Mesenchymal stem cell (in vitro differentiated cells and primary cell): Measurements from ENCODE around the gene ZRANB3.
A peak's percentile ranks its signal among the peaks of the same experiment; 100 is the strongest.

Experiments used
- DNase-seq: peaks from one replicate; pipeline ENCODE4 v3.0.0-alpha.2; 2013
- H2AFZ ChIP-seq: one replicate; pipeline ENCODE4 v1.6.1; 2013; ENCODE audit warnings: low read depth, mild to moderate bottlenecking, control low read depth, inconsistent platforms, low read length, moderate library complexity
- H2AK5ac ChIP-seq: 2 replicates; pipeline ENCODE4 v1.6.1; 2013; ENCODE audit warnings: low read length, moderate library complexity, mild to moderate bottlenecking, inconsistent platforms; ENCODE audit not compliant: severe bottlenecking
- H2BK120ac ChIP-seq: one replicate; pipeline ENCODE4 v1.6.1; 2013; ENCODE audit warnings: low read depth, mild to moderate bottlenecking, inconsistent platforms, low read length, moderate library complexity
- H2BK12ac ChIP-seq, 2 experiments: one replicate each; pipeline ENCODE4 v1.6.1; 2013; ENCODE audit warnings: inconsistent platforms in 2 of 2, low read length in 2 of 2, mild to moderate bottlenecking in 2 of 2, moderate library complexity in 2 of 2, control low read depth in 1 of 2
- H2BK15ac ChIP-seq: one replicate; pipeline ENCODE4 v1.6.1; 2013; ENCODE audit warnings: mild to moderate bottlenecking, low read depth, inconsistent platforms; ENCODE audit not compliant: poor library complexity, severe bottlenecking
- H2BK5ac ChIP-seq: 2 replicates; pipeline ENCODE4 v1.6.1; 2013; ENCODE audit warnings: low read depth, mild to moderate bottlenecking, low read length, control low read depth, inconsistent platforms; ENCODE audit not compliant: poor library complexity, severe bottlenecking
- H3K14ac ChIP-seq, 2 experiments: one replicate each; pipeline ENCODE4 v1.6.1; 2013; ENCODE audit warnings: inconsistent platforms in 2 of 2, low read length in 2 of 2, control low read depth in 1 of 2, mild to moderate bottlenecking in 1 of 2, moderate library complexity in 1 of 2
- H3K18ac ChIP-seq, 2 experiments: one replicate each; pipeline ENCODE4 v1.6.1; 2013; ENCODE audit warnings: inconsistent platforms in 2 of 2, low read length in 2 of 2, control low read depth in 1 of 2, low read depth in 1 of 2, mild to moderate bottlenecking in 1 of 2
- H3K23ac ChIP-seq, 2 experiments: one replicate each; pipeline ENCODE4 v1.6.1; 2013; ENCODE audit warnings: inconsistent platforms in 2 of 2, low read length in 2 of 2, mild to moderate bottlenecking in 2 of 2, moderate library complexity in 2 of 2, control low read depth in 1 of 2
- H3K27ac ChIP-seq: 2 replicates; pipeline ENCODE4 v1.5.1; 2013; ENCODE audit warnings: mild to moderate bottlenecking, moderate library complexity, low read length, control low read depth, inconsistent platforms; ENCODE audit not compliant: poor library complexity, severe bottlenecking
- H3K27me3 ChIP-seq, 2 experiments: 2 replicates each; pipeline versions ENCODE4 v1.6.1 to v1.7.0; 2013; ENCODE audit warnings: low read length in 2 of 2, mild to moderate bottlenecking in 2 of 2, moderate library complexity in 2 of 2, control low read depth in 1 of 2, inconsistent platforms in 1 of 2; ENCODE audit not compliant: control insufficient read depth in 1 of 2, insufficient read depth in 1 of 2
- H3K36me3 ChIP-seq, 2 experiments: 2 replicates each; pipeline versions ENCODE4 v1.6.1 to v1.7.0; 2013; ENCODE audit warnings: low read length in 2 of 2, control low read depth in 1 of 2, inconsistent platforms in 1 of 2, low read depth in 1 of 2, mild to moderate bottlenecking in 1 of 2; ENCODE audit not compliant: insufficient read depth in 2 of 2, control insufficient read depth in 1 of 2
- H3K4ac ChIP-seq, 2 experiments: one replicate each; pipeline ENCODE4 v1.6.1; 2013; ENCODE audit warnings: inconsistent platforms in 2 of 2, low read length in 2 of 2, mild to moderate bottlenecking in 2 of 2, moderate library complexity in 2 of 2, control low read depth in 1 of 2, low read depth in 1 of 2
- H3K4me1 ChIP-seq: 2 replicates; pipeline ENCODE4 v1.6.1; 2013; ENCODE audit warnings: low read depth, low read length, control low read depth; ENCODE audit not compliant: control insufficient read depth, insufficient read depth
- H3K4me2 ChIP-seq: 2 replicates; pipeline ENCODE4 v1.6.1; 2013; ENCODE audit warnings: low read length, mild to moderate bottlenecking, inconsistent platforms; ENCODE audit not compliant: poor library complexity, severe bottlenecking
- H3K4me3 ChIP-seq, 2 experiments: 2 replicates each; pipeline versions ENCODE4 v1.5.1 to v1.7.0; 2013; ENCODE audit warnings: low read length in 2 of 2, mild to moderate bottlenecking in 2 of 2, control low read depth in 1 of 2, low read depth in 1 of 2; ENCODE audit not compliant: insufficient read depth in 1 of 2
- H3K79me1 ChIP-seq: replicated peaks from 2 replicates; pipeline ENCODE4 v1.6.1; 2013; ENCODE audit warnings: mild to moderate bottlenecking, control low read depth, low read length, inconsistent platforms; ENCODE audit not compliant: poor library complexity, severe bottlenecking
- H3K9ac ChIP-seq: 2 replicates; pipeline ENCODE4 v1.7.0; 2013; ENCODE audit warnings: mild to moderate bottlenecking, low read length, moderate library complexity
- H3K9me3 ChIP-seq: 2 replicates; pipeline ENCODE4 v1.7.0; 2013; ENCODE audit warnings: mild to moderate bottlenecking, low read length; ENCODE audit not compliant: control insufficient read depth
- H4K8ac ChIP-seq: one replicate; pipeline ENCODE4 v1.6.1; 2013; ENCODE audit warnings: inconsistent platforms, mild to moderate bottlenecking, low read length, moderate library complexity
- H4K91ac ChIP-seq: one replicate; pipeline ENCODE4 v1.6.1; 2013; ENCODE audit warnings: mild to moderate bottlenecking, low read length, inconsistent platforms
- WGBS: methylation state at CpG from one replicate; pipeline ENCODE4 v1.1.7; 2013; ENCODE audit warnings: mixed read lengths; 5-methylcytosine and 5-hydroxymethylcytosine counted together

Gene ZRANB3

DNA sequence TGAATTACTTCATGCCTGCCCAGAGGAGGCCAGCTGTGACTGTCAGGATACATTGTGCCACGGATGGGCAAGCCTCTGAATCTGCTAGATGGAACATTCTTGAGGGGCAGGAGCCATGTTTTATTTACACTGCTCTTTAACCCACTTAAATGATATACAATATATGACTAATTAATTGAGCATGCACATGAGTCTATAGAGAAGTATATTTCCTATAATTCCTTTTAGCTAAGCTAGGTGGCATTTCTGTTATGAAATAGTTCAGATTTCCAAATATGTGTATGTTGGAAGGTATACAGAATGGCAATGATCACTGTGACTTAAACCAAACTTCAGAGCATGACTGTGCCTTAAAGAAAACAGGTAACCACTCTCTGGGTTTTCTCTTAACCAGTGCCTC lies 347.2 kb downstream of the ZRANB3 start:
- Histone ChIP-seq H2BK15ac (no peak overlapping the region), H3K4me3 (no peak overlapping the region), H4K8ac (peak overlapping the region; percentile 54), H2BK12ac (no peak overlapping the region), H3K27me3 (no peaks in the 10 kb centered on the region), H3K4ac (no peak overlapping the region), H3K4me1 (no peaks in the 10 kb centered on the region), H3K18ac (no peak overlapping the region), H2AK5ac (no peak overlapping the region), H2BK120ac (no peak overlapping the region), H3K9ac (no peak overlapping the region), H4K91ac (no peak overlapping the region), H2AFZ (no peak overlapping the region), H3K14ac (no peak overlapping the region), H3K9me3 (no peaks in the 10 kb centered on the region), H3K23ac (no peak overlapping the region), H3K27ac (no peak overlapping the region), H2BK5ac (no peak overlapping the region), H3K4me2 (no peak overlapping the region), H3K79me1 (no peaks in the 10 kb centered on the region), H3K36me3 (peaks cover 0 to 3% of the 10 kb centered on the region in 2 experiments)
- no CpG with 5 or more reads among the region's 1 CpG for WGBS
- DNase-seq = no peak

DNA sequence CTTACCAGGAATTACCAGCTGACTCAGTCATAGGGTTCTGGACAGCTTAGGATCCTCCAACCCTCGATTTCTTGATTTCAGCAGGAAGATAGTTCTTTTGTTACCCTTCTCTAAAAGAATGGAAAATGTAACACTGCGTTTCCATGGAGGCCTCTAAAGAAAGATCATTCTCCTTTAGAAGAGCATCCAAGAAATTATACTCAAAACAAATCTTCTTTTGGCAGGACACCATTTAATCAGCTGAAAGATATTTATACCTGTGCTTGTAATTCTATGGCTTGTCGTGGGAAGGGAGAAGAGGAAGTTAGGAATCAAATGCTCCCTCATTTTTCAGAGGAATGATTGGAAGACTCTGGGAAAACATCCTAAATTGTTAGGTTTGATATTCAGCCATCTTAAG lies 348.4 kb downstream of the ZRANB3 start:
- no peak overlapping the region for H2AFZ ChIP-seq
- H3K18ac ChIP-seq = no peak overlapping the region
- H3K36me3 ChIP-seq = peaks cover 0 to 3% of the 10 kb centered on the region in 2 experiments
- H3K9ac ChIP-seq = no peak overlapping the region
- H2BK120ac ChIP-seq = no peak overlapping the region
- H3K23ac ChIP-seq = no peak overlapping the region
- no peak for DNase-seq
- H2AK5ac ChIP-seq = no peak overlapping the region
- H3K79me1 ChIP-seq = no peaks in the 10 kb centered on the region
- no peak overlapping the region for H4K8ac ChIP-seq
- H2BK15ac ChIP-seq = no peak overlapping the region
- H3K9me3 ChIP-seq = no peaks in the 10 kb centered on the region
- no peak overlapping the region for H4K91ac ChIP-seq
- no peak overlapping the region for H3K14ac ChIP-seq
- no peak overlapping the region for H3K4me3 ChIP-seq
- no peaks in the 10 kb centered on the region for H3K4me1 ChIP-seq
- H3K27ac ChIP-seq = no peak overlapping the region
- H2BK5ac ChIP-seq = no peak overlapping the region
- no peak overlapping the region for H3K4me2 ChIP-seq
- 95% methylated on average over 2 of the region's 3 CpGs for WGBS
- H3K27me3 ChIP-seq = no peaks in the 10 kb centered on the region
- H2BK12ac ChIP-seq = no peak overlapping the region
- no peak overlapping the region for H3K4ac ChIP-seq

DNA sequence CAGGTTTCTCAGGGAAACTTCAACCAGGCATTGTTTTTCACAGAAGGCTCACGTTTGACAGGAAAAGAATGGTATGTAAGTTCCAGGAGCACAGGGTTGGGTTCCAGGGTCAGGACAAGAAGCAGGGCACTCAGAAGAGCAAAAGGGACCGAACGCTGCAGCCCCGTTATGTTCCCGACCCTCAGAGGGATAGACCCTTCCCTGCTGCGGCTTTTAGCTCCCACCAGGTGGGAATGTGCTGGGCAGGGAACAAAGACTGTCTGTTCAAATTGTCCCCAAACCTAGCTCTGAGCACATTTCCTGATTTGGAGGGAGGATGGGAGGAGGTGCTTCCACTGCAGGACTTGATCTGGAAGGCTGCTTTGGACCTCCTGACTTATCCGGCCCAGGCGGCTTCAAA lies 348.8 kb downstream of the ZRANB3 start:
- no peak overlapping the region for H3K23ac ChIP-seq
- peaks cover 1 to 3% of the 10 kb centered on the region in 2 experiments for H3K36me3 ChIP-seq
- no peak overlapping the region for H3K9ac ChIP-seq
- no peak overlapping the region for H2BK12ac ChIP-seq
- no peaks in the 10 kb centered on the region for H3K79me1 ChIP-seq
- H3K14ac ChIP-seq = no peak overlapping the region
- no peak overlapping the region for H3K4ac ChIP-seq
- no peak overlapping the region for H4K8ac ChIP-seq
- no peak overlapping the region for H2BK15ac ChIP-seq
- H2BK5ac ChIP-seq = no peak overlapping the region
- no peaks in the 10 kb centered on the region for H3K4me1 ChIP-seq
- no peak overlapping the region for H3K4me3 ChIP-seq
- H2AK5ac ChIP-seq = no peak overlapping the region
- DNase-seq = no peak
- H3K9me3 ChIP-seq = peaks cover 3% of the 10 kb centered on the region
- no peak overlapping the region for H2BK120ac ChIP-seq
- H3K27me3 ChIP-seq = no peaks in the 10 kb centered on the region
- 86% methylated on average over 8 of the region's 8 CpGs for WGBS
- no peak overlapping the region for H4K91ac ChIP-seq
- no peak overlapping the region for H3K4me2 ChIP-seq
- H2AFZ ChIP-seq = no peak overlapping the region
- no peak overlapping the region for H3K18ac ChIP-seq
- H3K27ac ChIP-seq = no peak overlapping the region

DNA sequence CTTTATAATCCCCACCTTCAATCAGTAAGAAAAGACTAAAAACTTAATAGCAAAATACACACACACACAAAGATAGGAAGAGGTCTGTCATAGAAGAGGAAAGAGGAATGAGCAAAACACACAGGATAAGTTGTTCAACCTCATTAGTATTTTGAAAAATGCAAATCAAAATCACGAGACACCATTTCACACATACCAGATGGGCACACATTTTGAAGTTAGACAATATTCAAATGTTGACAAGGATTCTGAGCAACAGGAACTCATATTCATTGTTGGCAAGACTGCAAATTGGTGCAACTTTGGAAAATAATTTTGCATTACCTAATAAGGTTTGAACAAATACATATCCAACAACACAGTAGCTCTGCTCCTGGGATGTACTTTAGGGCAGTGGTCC lies 351.3 kb downstream of the ZRANB3 start:
- Histone ChIP-seq H3K18ac (no peak overlapping the region), H3K4ac (no peak overlapping the region), H2AK5ac (no peak overlapping the region), H3K9me3 (peaks cover 8% of the 10 kb centered on the region), H3K4me2 (no peak overlapping the region), H4K8ac (no peak overlapping the region), H3K4me3 (no peak overlapping the region), H2BK15ac (no peak overlapping the region), H2BK12ac (no peak overlapping the region), H3K27me3 (no peaks in the 10 kb centered on the region), H2BK5ac (no peak overlapping the region), H3K14ac (no peak overlapping the region), H3K27ac (no peak overlapping the region), H3K4me1 (no peaks in the 10 kb centered on the region), H3K36me3 (peaks cover 14 to 23% of the 10 kb centered on the region in 2 experiments), H2AFZ (no peak overlapping the region), H4K91ac (no peak overlapping the region), H3K23ac (no peak overlapping the region), H2BK120ac (no peak overlapping the region), H3K79me1 (no peaks in the 10 kb centered on the region), H3K9ac (no peak overlapping the region)
- DNase-seq = no peak
- no CpG with 5 or more reads among the region's 1 CpG for WGBS
